RWPE2 (cell line): ENCODE results near the gene PGM2L1.
"Not testable (repeated sequence)": the region's sequence is repeated elsewhere in the genome, so short reads cannot be mapped to it uniquely, and the experiment has no call there.

Experiments used
- ATAC-seq: fragments of 200-7000 bp; cut with Tn5 transposase; 3 replicates; pipeline ENCODE4 v1.9.1; 2021; ENCODE audit warnings: low read depth
- DNase-seq: peaks from one replicate; pipeline ENCODE4 v3.0.0-alpha.2; 2020; ENCODE audit warnings: low spot score
- H3K27ac ChIP-seq: fragments of 450-650 bp; 2 replicates; pipeline ENCODE4 v1.5.1; 2017; ENCODE audit warnings: mild to moderate bottlenecking; ENCODE audit not compliant: poor library complexity, severe bottlenecking
- H3K27me3 ChIP-seq: fragments of 250-450 bp; sonication (Bioruptor Pico); 2 replicates; pipeline ENCODE4 v1.5.1; 2021; ENCODE audit warnings: mild to moderate bottlenecking, moderate library complexity; ENCODE audit not compliant: insufficient read depth, poor library complexity, severe bottlenecking
- H3K36me3 ChIP-seq: fragments of 250-450 bp; sonication (Bioruptor Pico); 2 replicates; pipeline ENCODE4 v1.5.1; 2020; ENCODE audit warnings: low read depth, mild to moderate bottlenecking, moderate library complexity
- H3K4me1 ChIP-seq: fragments of 250-450 bp; sonication (Bioruptor Pico); 2 replicates; pipeline ENCODE4 v1.5.1; 2021; ENCODE audit warnings: mild to moderate bottlenecking, moderate library complexity; ENCODE audit not compliant: insufficient read depth, poor library complexity, severe bottlenecking
- H3K4me3 ChIP-seq: fragments of 250-450 bp; sonication (Bioruptor Pico); 2 replicates; pipeline ENCODE4 v1.5.1; 2021; ENCODE audit warnings: mild to moderate bottlenecking, moderate library complexity; ENCODE audit not compliant: severe bottlenecking
- H3K9me3 ChIP-seq: fragments of 250-450 bp; sonication (Bioruptor Pico); 2 replicates; pipeline ENCODE4 v1.5.1; 2021; ENCODE audit warnings: mild to moderate bottlenecking, moderate library complexity; ENCODE audit not compliant: severe bottlenecking
- CTCF ChIP-seq: fragments of 450-650 bp; IDR thresholded peaks from one replicate; pipeline ENCODE4 v1.5.1; 2017; ENCODE audit warnings: mild to moderate bottlenecking, moderate library complexity; ENCODE audit not compliant: poor library complexity, severe bottlenecking

Gene PGM2L1

GRCh38 chr11:74373382-74373781, 24.9 kb downstream of the PGM2L1 start:
- ATAC-seq (no peak), DNase-seq (no peak)
- Histone ChIP-seq H3K27me3 (no peaks in the 10 kb centered on the region), H3K4me1 (peaks cover 12% of the 10 kb centered on the region), H3K4me3 (no peak overlapping the region), H3K9me3 (no peaks in the 10 kb centered on the region), H3K36me3 (no peaks in the 10 kb centered on the region), H3K27ac (no peak overlapping the region)
- TF ChIP-seq CTCF = no peak

- Histone ChIP-seq H3K9me3 (no peaks in the 10 kb centered on the region), H3K36me3 (no peaks in the 10 kb centered on the region), H3K27me3 (no peaks in the 10 kb centered on the region), H3K4me3 (no peak overlapping the region), H3K27ac (no peak overlapping the region), H3K4me1 (peaks cover 12% of the 10 kb centered on the region)
- ATAC-seq = peak; percentile 84
- no peak for DNase-seq
- TF ChIP-seq CTCF = no peak
These were observed 26.8 kb downstream of the PGM2L1 start for GRCh38 chr11:74371269-74372052.

GRCh38 chr11:74370123-74370522, 28.1 kb downstream of the PGM2L1 start:
- no peaks in the 10 kb centered on the region for H3K9me3 ChIP-seq
- no peak for DNase-seq
- no peak for TF ChIP-seq CTCF
- no peak overlapping the region for H3K4me3 ChIP-seq
- H3K27ac ChIP-seq = no peak overlapping the region
- peaks cover 12% of the 10 kb centered on the region for H3K4me1 ChIP-seq
- no peaks in the 10 kb centered on the region for H3K27me3 ChIP-seq
- no peaks in the 10 kb centered on the region for H3K36me3 ChIP-seq
- ATAC-seq = no peak

- no peak for TF ChIP-seq CTCF
- Histone ChIP-seq H3K27ac (no peak overlapping the region), H3K27me3 (no peaks in the 10 kb centered on the region), H3K4me3 (no peak overlapping the region), H3K9me3 (no peaks in the 10 kb centered on the region), H3K4me1 (peaks cover 12% of the 10 kb centered on the region), H3K36me3 (no peaks in the 10 kb centered on the region)
- DNase-seq = no peak
- ATAC-seq = no peak
These were observed 30.4 kb downstream of the PGM2L1 start for GRCh38 chr11:74367881-74368280.

- H3K4me1 ChIP-seq = peaks cover 6% of the 10 kb centered on the region
- TF ChIP-seq CTCF = no peak
- DNase-seq (no peak), ATAC-seq (no peak)
- no peak overlapping the region for H3K27ac ChIP-seq
- no peaks in the 10 kb centered on the region for H3K27me3 ChIP-seq
- no peaks in the 10 kb centered on the region for H3K9me3 ChIP-seq
- H3K36me3 ChIP-seq = no peaks in the 10 kb centered on the region
- H3K4me3 ChIP-seq = no peak overlapping the region
These were observed 31.7 kb downstream of the PGM2L1 start for GRCh38 chr11:74366576-74366975.

GRCh38 chr11:74365805-74366204, 32.4 kb downstream of the PGM2L1 start:
- H3K36me3 ChIP-seq, DNase-seq, ATAC-seq, H3K27me3 ChIP-seq, H3K27ac ChIP-seq, H3K4me3 ChIP-seq, H3K4me1 ChIP-seq, H3K9me3 ChIP-seq: not testable (repeated sequence)
